GM15510 (cell line): ENCODE results near the gene UBE2F.

Source experiments
- POLR2A ChIP-seq: IDR thresholded peaks from 3 replicates; pipeline ENCODE4 v1.6.1; 2011; ENCODE audit warnings: borderline replicate concordance; ENCODE audit not compliant: insufficient read length; ENCODE audit errors: extremely low read depth

UBE2F gene

DNA sequence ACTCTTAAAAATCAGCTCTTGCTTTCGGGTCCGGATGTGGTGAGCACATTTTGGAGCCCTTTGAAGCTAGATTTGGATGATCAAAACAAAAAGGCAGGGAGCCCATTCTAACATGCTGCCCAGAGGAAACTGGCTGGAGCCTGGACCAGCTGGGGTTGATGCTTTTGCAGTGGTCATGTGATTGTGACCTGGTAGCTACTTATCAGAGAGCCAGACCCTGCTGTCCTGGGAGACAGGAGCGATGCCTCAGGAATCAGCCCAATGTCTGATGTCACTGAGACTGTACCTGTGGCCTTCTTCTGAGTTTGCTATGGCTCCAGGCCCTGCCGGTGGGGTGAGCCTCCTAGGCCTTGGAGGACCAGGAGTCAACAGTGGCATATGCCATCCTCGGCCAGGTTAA is 75.3 kb downstream of the UBE2F start:
- no peak for TF ChIP-seq POLR2A

DNA sequence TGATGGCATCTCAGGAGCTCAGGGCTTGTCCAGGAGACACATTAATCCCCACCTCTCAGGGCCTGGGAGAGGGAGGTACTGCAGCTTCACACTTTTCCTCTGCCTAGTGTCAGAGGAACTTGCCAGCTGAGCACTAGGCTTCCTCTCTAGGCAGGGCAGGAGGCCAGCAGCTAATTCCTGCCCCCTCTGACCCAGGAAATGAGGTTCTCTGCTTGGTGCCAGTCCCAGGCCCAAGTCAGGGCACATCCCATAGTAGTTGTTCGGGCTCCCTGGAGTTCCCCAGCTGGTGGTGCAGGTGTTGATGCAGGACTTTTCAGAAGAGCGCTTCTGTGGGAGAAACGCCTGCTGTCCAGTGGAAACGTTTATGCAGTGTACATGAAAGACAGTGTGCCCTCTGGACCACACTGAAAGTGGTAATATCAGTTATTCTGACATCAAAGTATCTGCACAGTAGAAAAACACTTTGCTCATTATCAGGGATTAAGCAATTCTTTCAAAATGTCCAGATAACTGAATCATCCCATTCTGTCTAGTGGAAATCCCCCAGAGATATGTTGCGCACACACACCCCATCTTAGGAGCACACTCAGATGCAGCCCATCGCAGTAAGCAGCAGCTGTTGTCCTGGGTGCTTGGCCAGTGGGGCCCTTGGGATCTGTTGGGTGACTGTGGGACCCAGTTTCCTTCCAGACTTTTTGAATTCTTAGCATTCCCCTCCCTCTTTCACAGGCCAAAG is 76.2 kb downstream of the UBE2F start:
- TF ChIP-seq POLR2A, result no peak

DNA sequence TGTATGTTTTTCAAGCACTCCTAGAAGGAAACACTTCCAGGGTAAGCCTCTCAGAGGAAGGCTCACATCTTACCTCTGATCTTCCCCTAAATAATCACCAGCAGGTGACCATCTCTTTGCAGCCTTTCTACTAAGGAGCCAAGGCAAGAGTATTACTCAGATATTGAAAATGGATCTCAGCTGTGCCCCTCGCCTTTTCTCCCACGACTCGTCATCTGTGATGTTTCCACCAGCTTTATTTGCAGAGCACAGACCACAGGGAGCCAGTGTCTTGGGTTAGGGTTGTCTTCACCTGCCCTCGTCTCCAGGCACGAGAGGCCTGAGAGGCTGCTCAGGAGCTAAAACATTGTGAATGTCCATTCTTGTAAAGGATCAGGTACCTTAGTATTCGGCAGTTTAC is 77.0 kb downstream of the UBE2F start:
- no peak for TF ChIP-seq POLR2A

- TF ChIP-seq POLR2A, result no peak
Observed at GRCh38 chr2:238045575-238045974, 78.8 kb downstream of the UBE2F start.

DNA sequence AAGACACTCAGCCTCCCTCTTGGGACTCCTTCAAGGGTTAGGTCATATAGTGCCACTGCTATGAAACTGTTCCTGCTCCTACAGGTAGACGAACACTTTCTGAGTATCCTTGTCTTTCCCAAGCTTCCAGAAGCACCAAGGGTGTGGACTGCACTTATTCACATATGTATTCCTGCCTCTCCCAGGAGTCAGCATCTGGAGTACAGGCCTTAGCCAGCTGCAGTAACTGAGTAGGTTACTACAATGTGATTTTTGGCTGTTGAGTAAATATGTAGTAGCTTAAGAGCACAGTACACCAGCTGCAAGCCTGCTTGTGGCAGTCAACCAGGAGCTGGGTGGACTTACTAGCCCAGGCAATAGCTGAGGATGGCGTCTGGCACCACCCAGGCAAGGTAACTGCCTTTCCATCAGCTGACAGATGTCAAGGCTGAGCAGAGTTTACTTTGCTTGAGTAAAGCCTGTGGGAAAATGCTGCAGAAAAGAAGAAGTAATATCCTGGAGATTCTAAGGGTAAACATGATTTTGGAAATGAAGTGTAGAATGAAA is 80.0 kb downstream of the UBE2F start:
- no peak for TF ChIP-seq POLR2A

DNA sequence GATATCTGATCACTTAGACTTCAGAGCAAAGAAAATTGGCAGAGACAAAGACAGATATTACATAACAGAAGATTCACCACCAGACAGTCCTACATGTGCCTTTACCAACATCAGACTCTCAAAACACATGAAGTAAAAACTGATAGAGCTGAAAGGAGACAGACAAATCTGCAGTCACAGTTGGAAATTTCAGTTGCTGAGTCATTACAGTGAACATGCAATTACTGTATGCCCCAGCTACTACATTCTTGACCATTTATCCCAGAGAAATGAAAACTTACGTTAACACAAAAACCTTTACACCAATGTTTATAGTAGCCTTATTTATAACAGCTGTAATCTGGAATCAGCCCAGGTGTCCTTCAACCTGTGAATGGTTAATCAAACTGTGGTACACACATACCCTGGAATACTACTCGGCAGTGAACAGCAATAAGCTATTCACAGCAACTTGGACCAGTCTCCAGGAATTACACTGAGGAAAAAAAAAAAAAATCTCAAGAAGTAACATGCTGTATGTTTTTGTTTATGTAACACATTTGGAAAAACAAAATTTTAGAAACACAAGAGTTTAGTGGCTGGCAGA is 86.5 kb downstream of the UBE2F start:
- no peak for TF ChIP-seq POLR2A

GRCh38 chr2:238055841-238056240 is 89.0 kb downstream of the UBE2F start:
- no peak for TF ChIP-seq POLR2A

DNA sequence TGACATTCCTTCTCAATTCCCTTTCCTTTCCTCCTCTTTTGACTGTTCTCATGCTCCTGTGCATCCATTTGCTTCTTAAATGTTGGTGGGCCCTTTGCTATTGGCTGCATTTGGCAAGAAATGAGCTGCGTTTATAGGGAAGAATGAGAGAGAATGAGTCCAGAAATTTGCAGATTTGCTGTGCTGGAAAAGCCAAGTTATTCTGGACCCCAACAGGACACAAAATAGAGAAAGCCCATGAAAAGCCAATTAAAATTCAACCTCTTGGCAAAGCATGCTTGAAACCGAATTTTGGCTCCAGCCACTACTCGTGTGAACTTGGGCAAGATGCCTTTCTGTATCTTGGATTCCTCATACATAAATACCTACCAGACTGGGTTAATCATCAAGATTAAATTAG is 92.7 kb downstream of the UBE2F start:
- no peak for TF ChIP-seq POLR2A

- TF ChIP-seq POLR2A, result no peak
Observed at GRCh38 chr2:238060096-238060541, 93.3 kb downstream of the UBE2F start.

DNA sequence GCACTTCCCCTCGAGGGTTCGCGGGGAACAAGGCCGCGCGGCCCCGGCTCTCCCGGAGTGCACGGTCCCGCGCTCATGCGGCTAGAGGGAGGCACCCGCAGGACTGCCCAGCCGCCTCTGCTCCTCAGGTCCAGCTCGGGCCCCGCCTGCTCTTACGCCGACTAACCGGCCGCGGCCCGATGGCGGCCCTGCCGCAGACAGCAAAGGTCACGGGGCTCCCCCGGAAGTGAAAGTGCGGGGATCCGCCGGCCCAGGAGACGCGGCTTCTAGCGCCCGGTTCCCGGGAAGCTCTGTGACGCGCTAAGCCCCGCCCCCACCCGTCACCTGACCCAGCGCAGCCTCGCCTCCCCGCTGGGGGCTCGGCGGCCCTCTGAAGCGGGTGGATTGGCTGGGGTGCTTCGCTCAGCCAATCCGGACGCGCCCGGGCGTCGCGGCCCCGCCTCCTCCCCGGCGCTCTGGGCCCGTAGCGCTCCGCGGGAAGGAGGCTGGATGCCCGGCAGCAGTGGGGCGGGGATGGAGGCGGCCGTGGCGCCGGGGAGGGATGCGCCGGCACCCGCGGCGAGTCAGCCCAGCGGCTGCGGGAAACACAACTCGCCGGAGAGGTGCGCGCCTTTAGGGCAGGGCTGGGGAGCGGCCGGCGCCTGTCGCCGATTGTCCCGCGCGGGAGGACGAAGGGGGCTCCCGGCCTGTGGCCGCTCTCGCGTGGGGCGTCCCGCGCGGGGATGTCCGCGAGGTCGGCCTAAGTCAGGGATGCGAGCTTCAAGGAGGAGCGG is 93.9 kb downstream of the UBE2F start, which contains the start of gene SCLY:
SCLY (plus strand) TSS at position 460 of the 773 bp plus-strand sequence; CDS start at position 514, 54 bp downstream.
- peak; percentile 89 for TF ChIP-seq POLR2A

GRCh38 chr2:238061315-238062202 is 94.7 kb downstream of the UBE2F start:
- no peak for TF ChIP-seq POLR2A

- no peak for TF ChIP-seq POLR2A
Observed at GRCh38 chr2:238063414-238064189, 96.8 kb downstream of the UBE2F start.

- TF ChIP-seq POLR2A, result no peak
Observed at GRCh38 chr2:238064376-238064775, 97.6 kb downstream of the UBE2F start.
